GM10266 (cell line): ENCODE data around the gene PRKG1.
"Not testable (repeated sequence)": the region's sequence is repeated elsewhere in the genome, so short reads cannot be mapped to it uniquely, and the experiment has no call there.

Experiments
- DNase-seq: peaks from one replicate; pipeline ENCODE4 v3.0.0; 2012; ENCODE audit errors: extremely low spot score
- CTCF ChIP-seq: IDR thresholded peaks from 2 replicates; pipeline ENCODE4 v1.5.1; 2012; ENCODE audit warnings: mild to moderate bottlenecking, low read depth; ENCODE audit not compliant: control insufficient read depth, insufficient read depth; ENCODE audit errors: missing control alignments

Gene PRKG1

GRCh38 chr10:51270936-51271530, 196.7 kb downstream of the PRKG1 start:
- no peak for TF ChIP-seq CTCF
- DNase-seq = no peak

- DNase-seq = not testable (repeated sequence)
These were observed 197.8 kb downstream of the PRKG1 start for GRCh38 chr10:51272099-51272498.

- no peak for TF ChIP-seq CTCF
- DNase-seq = no peak
These were observed 198.3 kb downstream of the PRKG1 start for GRCh38 chr10:51272555-51272954.

- DNase-seq = no peak
- no peak for TF ChIP-seq CTCF
These were observed 199.3 kb downstream of the PRKG1 start for GRCh38 chr10:51273574-51273973.

- not testable (repeated sequence) for DNase-seq
These were observed 201.8 kb downstream of the PRKG1 start for GRCh38 chr10:51276097-51276496.

- not testable (repeated sequence) for DNase-seq
These were observed 207.1 kb downstream of the PRKG1 start for GRCh38 chr10:51281387-51281786.

GRCh38 chr10:51285601-51286000, 211.3 kb downstream of the PRKG1 start:
- no peak for DNase-seq
- TF ChIP-seq CTCF = no peak

GRCh38 chr10:51288511-51288910, 214.2 kb downstream of the PRKG1 start:
- no peak for DNase-seq
- no peak for TF ChIP-seq CTCF

- no peak for DNase-seq
- no peak for TF ChIP-seq CTCF
These were observed 215.2 kb downstream of the PRKG1 start for GRCh38 chr10:51289519-51289918.
